ENCODE data around the gene SPIC.

Gene SPIC

DNA sequence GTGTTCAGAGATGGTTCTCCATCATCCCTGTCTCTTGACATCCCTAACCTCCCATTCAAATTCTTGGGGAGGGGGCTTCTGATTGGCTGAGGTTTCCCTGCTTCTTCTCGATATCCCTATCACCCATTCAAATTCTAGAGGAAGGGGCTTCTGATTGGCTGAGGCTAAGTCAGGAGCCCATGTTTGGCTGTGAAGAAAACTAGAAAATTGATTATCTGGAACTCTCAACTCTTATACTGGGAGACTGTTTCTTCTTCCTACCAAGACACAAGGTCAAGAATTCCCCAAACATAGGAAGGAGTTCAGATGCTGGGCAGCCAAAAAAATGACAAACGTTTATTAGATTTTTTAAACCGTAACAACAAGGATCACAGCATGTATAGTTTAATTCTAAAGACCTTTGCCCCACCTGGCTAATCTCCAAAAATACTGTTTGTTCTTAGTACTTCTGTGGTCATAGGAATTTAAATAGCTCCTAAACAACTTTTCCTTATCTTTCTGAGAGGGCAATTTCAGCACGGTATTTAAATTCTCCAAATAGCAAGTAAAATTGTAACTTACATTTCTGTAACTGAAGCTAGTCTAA is 26.4 kb downstream of the SPIC start:
- no peak for DNase-seq (ENCODE audit: low read depth in 1 of 2, low spot score in 1 of 2)
- H3K4me3 ChIP-seq (replicated peaks; ENCODE audit: insufficient read depth, low read length), result no peak overlapping the region
- TF ChIP-seq, protein P1, sequence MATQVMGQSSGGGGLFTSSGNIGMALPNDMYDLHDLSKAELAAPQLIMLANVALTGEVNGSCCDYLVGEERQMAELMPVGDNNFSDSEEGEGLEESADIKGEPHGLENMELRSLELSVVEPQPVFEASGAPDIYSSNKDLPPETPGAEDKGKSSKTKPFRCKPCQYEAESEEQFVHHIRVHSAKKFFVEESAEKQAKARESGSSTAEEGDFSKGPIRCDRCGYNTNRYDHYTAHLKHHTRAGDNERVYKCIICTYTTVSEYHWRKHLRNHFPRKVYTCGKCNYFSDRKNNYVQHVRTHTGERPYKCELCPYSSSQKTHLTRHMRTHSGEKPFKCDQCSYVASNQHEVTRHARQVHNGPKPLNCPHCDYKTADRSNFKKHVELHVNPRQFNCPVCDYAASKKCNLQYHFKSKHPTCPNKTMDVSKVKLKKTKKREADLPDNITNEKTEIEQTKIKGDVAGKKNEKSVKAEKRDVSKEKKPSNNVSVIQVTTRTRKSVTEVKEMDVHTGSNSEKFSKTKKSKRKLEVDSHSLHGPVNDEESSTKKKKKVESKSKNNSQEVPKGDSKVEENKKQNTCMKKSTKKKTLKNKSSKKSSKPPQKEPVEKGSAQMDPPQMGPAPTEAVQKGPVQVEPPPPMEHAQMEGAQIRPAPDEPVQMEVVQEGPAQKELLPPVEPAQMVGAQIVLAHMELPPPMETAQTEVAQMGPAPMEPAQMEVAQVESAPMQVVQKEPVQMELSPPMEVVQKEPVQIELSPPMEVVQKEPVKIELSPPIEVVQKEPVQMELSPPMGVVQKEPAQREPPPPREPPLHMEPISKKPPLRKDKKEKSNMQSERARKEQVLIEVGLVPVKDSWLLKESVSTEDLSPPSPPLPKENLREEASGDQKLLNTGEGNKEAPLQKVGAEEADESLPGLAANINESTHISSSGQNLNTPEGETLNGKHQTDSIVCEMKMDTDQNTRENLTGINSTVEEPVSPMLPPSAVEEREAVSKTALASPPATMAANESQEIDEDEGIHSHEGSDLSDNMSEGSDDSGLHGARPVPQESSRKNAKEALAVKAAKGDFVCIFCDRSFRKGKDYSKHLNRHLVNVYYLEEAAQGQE (IDR thresholded peaks at IDR 0.05; ENCODE audit: insufficient replicate concordance, low read depth), result no peak
- TF ChIP-seq GABPA (IDR thresholded peaks at IDR 0.05; ENCODE audit: low read depth) (no peak), POLR2AphosphoS5 (IDR thresholded peaks at IDR 0.05; ENCODE audit: low read depth) (no peak), SPI1 (IDR thresholded peaks at IDR 0.05; ENCODE audit: borderline replicate concordance, low read depth) (no peak)
- TF ChIP-seq, protein P2, sequence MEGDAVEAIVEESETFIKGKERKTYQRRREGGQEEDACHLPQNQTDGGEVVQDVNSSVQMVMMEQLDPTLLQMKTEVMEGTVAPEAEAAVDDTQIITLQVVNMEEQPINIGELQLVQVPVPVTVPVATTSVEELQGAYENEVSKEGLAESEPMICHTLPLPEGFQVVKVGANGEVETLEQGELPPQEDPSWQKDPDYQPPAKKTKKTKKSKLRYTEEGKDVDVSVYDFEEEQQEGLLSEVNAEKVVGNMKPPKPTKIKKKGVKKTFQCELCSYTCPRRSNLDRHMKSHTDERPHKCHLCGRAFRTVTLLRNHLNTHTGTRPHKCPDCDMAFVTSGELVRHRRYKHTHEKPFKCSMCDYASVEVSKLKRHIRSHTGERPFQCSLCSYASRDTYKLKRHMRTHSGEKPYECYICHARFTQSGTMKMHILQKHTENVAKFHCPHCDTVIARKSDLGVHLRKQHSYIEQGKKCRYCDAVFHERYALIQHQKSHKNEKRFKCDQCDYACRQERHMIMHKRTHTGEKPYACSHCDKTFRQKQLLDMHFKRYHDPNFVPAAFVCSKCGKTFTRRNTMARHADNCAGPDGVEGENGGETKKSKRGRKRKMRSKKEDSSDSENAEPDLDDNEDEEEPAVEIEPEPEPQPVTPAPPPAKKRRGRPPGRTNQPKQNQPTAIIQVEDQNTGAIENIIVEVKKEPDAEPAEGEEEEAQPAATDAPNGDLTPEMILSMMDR (IDR thresholded peaks at IDR 0.05; ENCODE audit: insufficient read depth, low read length), result no peak
- no peak overlapping the region for H3K27ac ChIP-seq (replicated peaks)
- H3K27me3 ChIP-seq (ENCODE audit: insufficient read depth, poor library complexity, severe bottlenecking), result no peaks in the 10 kb centered on the region

DNA sequence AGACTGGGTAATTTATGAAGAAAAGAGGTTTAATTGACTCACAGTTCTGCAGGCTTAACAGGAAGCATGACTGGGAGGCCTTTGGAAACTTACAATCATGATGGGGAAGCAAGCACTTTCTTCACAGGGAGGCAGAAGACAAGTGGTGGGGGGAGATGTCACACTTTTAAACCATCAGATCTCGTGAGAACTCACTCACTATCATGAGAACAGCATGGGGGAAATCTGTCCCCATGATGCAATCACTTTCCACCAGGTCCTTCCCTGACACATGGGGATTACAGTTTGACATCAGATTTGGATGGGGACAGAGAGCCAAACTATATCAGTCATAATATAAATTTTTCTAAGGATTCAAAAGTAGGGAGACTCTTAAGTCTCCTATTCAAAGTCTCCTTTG is 46.0 kb downstream of the SPIC start:
- TF ChIP-seq POLR2AphosphoS5 (IDR thresholded peaks at IDR 0.05; ENCODE audit: low read depth), result no peak
- no peak overlapping the region for H3K27ac ChIP-seq (replicated peaks)
- no peaks in the 10 kb centered on the region for H3K27me3 ChIP-seq (ENCODE audit: insufficient read depth, poor library complexity, severe bottlenecking)
- no peak overlapping the region for H3K4me3 ChIP-seq (replicated peaks; ENCODE audit: insufficient read depth, low read length)
- no peak for DNase-seq (ENCODE audit: low read depth in 1 of 2, low spot score in 1 of 2)

DNA sequence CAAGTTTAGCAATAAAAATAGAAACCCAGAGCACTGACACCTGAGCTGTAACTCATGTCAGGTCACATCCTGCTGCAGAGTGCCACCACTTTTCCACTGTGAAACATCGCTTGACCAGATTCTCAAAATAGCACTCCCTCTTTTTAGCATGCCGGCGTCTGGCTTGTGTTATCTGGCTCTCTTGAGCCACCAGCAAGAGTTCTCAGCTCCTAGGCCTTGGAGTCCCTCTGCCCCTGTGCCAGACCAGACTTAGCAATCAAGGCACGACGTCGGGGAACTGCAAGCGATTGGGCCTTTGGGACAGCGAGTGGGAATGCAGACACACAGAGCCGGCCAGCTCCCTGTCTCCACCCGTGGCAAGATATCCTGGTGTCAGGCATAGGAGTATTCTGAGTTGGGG is 52.5 kb downstream of the SPIC start:
- no peak for TF ChIP-seq GABPA (IDR thresholded peaks at IDR 0.05; ENCODE audit: low read depth)
- TF ChIP-seq, protein P2 (IDR thresholded peaks at IDR 0.05; ENCODE audit: insufficient read depth, low read length), result no peak
- DNase-seq (ENCODE audit: low read depth in 1 of 2, low spot score in 1 of 2), result no peak
- Histone ChIP-seq H3K27me3 (ENCODE audit: insufficient read depth, poor library complexity, severe bottlenecking) (no peaks in the 10 kb centered on the region), H3K27ac (replicated peaks) (no peak overlapping the region), H3K4me3 (replicated peaks; ENCODE audit: insufficient read depth, low read length) (no peak overlapping the region)

DNA sequence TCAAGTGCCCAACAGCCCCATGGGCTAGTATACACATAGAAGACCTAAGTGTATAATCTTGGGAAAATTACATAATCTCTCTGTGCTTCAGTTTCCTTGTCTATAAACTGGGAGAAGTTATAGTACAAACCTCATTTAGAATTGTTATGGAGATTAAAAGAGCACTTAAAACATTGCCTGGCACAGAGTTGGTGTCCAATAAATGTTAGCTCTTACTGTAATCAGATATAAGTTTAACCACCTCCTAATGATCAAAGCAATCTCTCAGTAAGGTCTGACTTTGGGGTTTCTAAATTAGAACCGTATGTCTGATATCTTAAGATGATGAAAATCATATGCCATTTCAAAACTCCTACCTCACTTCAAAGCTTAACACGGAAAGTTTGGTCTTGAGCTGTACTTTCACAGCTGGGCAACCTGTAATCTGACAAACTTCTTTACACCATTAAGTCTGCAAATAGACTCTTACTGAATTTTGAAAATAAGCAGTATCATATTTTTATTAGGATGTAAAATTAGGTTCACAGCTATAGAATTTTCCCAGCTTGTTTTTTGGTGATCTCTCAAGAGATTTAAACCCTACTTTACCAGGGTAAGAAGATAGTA is 61.0 kb downstream of the SPIC start:
- Histone ChIP-seq H3K27me3 (ENCODE audit: insufficient read depth, poor library complexity, severe bottlenecking) (no peaks in the 10 kb centered on the region), H3K27ac (replicated peaks) (no peak overlapping the region), H3K4me3 (replicated peaks; ENCODE audit: insufficient read depth, low read length) (no peak overlapping the region)
- no peak for DNase-seq (ENCODE audit: low read depth in 1 of 2, low spot score in 1 of 2)
- TF ChIP-seq SPI1 (IDR thresholded peaks at IDR 0.05; ENCODE audit: borderline replicate concordance, low read depth), result no peak
- TF ChIP-seq GABPA (IDR thresholded peaks at IDR 0.05; ENCODE audit: low read depth), result no peak
- TF ChIP-seq, protein P1 (IDR thresholded peaks at IDR 0.05; ENCODE audit: insufficient replicate concordance, low read depth), result no peak
- no peak for TF ChIP-seq POLR2AphosphoS5 (IDR thresholded peaks at IDR 0.05; ENCODE audit: low read depth)
- TF ChIP-seq, protein P2 (IDR thresholded peaks at IDR 0.05; ENCODE audit: insufficient read depth, low read length), result no peak
